Fibroblast of lung (primary cell): ENCODE results near the gene RANBP1.

Source experiments
- CTCF ChIP-seq, 2 donors: IDR thresholded peaks in 1 of 2; conservative IDR thresholded peaks in 1 of 2; 1 replicate in 1 of 2; 2 replicates in 1 of 2; pipeline ENCODE4 v1.5.1; 2011 to 2012; ENCODE audit warnings: low read length in 2 of 2, control low read depth in 1 of 2, inconsistent platforms in 1 of 2, low read depth in 1 of 2, mild to moderate bottlenecking in 1 of 2
- EZH2 ChIP-seq: IDR thresholded peaks from 2 replicates; pipeline ENCODE4 v1.5.1; 2012; ENCODE audit warnings: low read length, control low read depth, mild to moderate bottlenecking; ENCODE audit errors: missing control alignments

DNA sequence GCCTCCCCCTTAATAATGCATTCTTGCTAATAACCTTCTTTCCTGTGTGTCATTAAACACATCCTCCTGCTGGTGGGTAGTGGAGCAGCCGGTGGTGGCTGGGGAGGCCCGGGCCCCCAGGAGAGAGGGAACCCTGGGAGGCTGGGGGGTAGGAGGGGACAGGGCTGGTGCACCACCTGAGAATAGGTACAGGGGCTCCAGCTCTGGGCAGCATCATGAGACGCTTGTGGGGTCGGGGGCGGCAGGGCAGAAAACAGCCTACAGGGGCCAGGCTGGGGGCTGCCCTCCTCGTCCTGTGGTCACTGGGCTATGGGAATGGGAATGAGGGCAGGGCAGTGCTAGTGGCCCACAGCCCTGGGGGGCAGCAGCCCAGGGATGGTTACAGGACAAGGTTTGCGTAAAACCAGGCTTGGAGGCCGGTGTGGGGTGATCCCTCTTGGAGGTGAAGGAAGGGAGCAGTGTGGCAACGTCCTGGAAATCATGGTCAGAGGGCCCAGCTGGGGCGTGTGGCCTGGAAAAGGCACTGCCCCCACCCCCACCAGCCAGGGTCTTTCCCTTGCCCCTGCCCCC is 53.4 kb downstream of the RANBP1 start:
- TF ChIP-seq CTCF (conservative IDR thresholded peaks at IDR 0.05 in 1 of 2, IDR thresholded peaks at IDR 0.05 in 1 of 2; ENCODE audit: low read depth in 1 of 2, low read length in 2 of 2) (no peak), EZH2 (no peak)
